Fibroblast of the aortic adventitia (primary cell): ENCODE results near the gene RARA. TPM values are rescaled to one million over a fixed set of nuclear protein-coding genes. Genes with fewer than 3 reads are reported as not detected.

Experiments used
- DNase-seq: peaks from one replicate; pipeline ENCODE4 v3.0.0-alpha.2; 2010; ENCODE audit warnings: low read depth
- H3K4me3 ChIP-seq: 2 replicates; pipeline ENCODE4 v1.5.1; 2011; ENCODE audit warnings: low read depth, mild to moderate bottlenecking, control low read depth, low read length, moderate library complexity
- CTCF ChIP-seq: IDR thresholded peaks from 2 replicates; pipeline ENCODE4 v1.5.1; 2011; ENCODE audit warnings: mild to moderate bottlenecking, low read length, control low read depth, inconsistent platforms; ENCODE audit not compliant: insufficient read depth
- total RNA-seq: library from RNA; depleted of rRNA; stranded (reverse); fragments of >200 nt; gene quantifications from 2 replicates; pipeline ENCODE4 v1.2.3, GENCODE V29; 2012; ENCODE audit warnings: low replicate concordance

RARA gene
- total RNA-seq, 1 donor = 25.2 TPM

- no peak for DNase-seq
- TF ChIP-seq CTCF = no peak
- H3K4me3 ChIP-seq = peak overlapping the region; percentile 95
Measured at GRCh38 chr17:40319651-40320540, 10.9 kb downstream of the RARA start.

DNA sequence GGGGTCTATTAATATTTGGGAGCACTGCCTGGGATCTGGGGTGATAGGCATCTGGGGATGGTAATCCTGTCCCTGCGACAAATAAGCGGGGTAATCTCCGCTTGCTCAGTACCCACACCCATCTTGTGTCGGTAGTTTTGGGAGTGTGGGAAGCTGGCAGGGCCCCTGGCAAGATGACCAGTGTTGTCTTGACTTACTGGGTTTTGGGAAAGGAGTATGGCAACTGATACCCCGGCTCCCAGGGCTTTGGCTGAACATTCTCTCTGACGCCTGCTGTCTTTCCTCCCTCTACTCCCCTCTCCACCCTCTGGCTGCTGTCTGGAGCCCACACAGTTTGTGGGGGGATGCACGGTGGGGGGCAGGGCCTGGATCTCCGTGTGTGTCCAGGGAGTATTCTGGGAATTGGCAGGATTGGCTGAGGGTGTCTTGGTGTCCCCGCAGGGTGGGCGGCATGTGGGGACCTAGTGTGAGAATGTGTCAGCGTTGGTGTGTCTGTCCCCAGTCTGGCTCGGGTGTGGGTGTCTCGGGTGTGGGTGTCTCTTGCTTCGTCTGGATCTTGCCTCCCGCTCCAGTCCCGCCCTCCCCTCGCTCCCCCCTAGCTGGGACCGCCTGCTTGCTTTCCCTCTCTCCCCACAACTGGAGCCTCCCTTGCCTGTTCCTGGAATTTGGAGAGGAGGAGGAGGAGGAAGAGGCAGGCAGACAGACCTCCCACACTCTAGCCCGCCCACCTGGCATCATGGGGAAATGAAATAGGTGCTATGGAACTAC, 12.0 kb downstream of the RARA start:
- TF ChIP-seq CTCF = no peak
- peak overlapping the region; percentile 95 for H3K4me3 ChIP-seq
- DNase-seq = peak; percentile 65

GRCh38 chr17:40321524-40321929, 12.5 kb downstream of the RARA start:
- DNase-seq = no peak
- TF ChIP-seq CTCF = no peak
- H3K4me3 ChIP-seq = peak overlapping the region; percentile 95

DNA sequence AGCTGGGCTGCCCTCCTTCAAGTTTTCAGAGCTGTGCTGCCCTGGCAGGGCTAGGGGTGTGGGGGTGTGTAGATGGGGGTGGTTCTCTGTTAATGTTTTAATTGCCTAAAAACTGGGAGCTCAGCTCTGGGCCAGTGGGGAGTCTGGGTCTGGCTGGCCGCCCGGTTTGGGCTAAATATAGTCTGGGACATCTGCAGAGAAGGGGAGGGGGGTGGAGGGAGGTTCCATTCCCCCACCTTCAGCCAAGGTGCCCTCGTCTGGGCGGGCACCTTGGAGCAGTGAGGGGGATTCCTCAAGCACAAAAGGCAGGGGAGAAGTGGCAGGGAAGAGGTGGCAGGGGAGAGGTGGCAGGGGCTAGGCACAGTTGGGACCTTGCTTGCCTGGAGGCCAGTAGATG, 13.0 kb downstream of the RARA start:
- H3K4me3 ChIP-seq = peak overlapping the region; percentile 95
- no peak for DNase-seq
- no peak for TF ChIP-seq CTCF

- peak; percentile 81 for DNase-seq
- TF ChIP-seq CTCF = no peak
- H3K4me3 ChIP-seq = peak overlapping the region; percentile 95
Measured at GRCh38 chr17:40322358-40323315, 13.7 kb downstream of the RARA start.
